GM08714 (cell line): ENCODE measurements around the gene CTRB1.
"Not testable (repeated sequence)": the region's sequence is repeated elsewhere in the genome, so short reads cannot be mapped to it uniquely, and the experiment has no call there.

Experiments used
- H3K4me3 ChIP-seq: fragments of 200-500 bp; sonication (Bioruptor generic); 2 replicates; pipeline ENCODE4 v1.5.1; 2014; ENCODE audit warnings: mild to moderate bottlenecking, low read length, inconsistent platforms
- ZNF274 ChIP-seq: IDR thresholded peaks from 2 replicates; pipeline ENCODE4 v1.6.1; 2012; ENCODE audit warnings: mild to moderate bottlenecking, low read depth, low read length

The CTRB1 gene

GRCh38 chr16:75265911-75266701 is 47.3 kb downstream of the CTRB1 start:
- no peak for TF ChIP-seq ZNF274

GRCh38 chr16:75266738-75267630 is 48.2 kb downstream of the CTRB1 start:
- no peak for TF ChIP-seq ZNF274
- no peak overlapping the region for H3K4me3 ChIP-seq

More at GRCh38 chr16:75265911-75266701, 47.3 kb downstream of the CTRB1 start:
- H3K4me3 ChIP-seq: peak overlapping the region; percentile 74

- no peak for TF ChIP-seq ZNF274
- H3K4me3 ChIP-seq: no peak overlapping the region
Observed at GRCh38 chr16:75267631-75268264, 49.0 kb downstream of the CTRB1 start.

GRCh38 chr16:75269358-75269757 is 50.6 kb downstream of the CTRB1 start:
- H3K4me3 ChIP-seq: not testable (repeated sequence)

- H3K4me3 ChIP-seq: no peak overlapping the region
- no peak for TF ChIP-seq ZNF274
Observed at GRCh38 chr16:75271441-75272096, 52.8 kb downstream of the CTRB1 start.

GRCh38 chr16:75272097-75272551 is 53.3 kb downstream of the CTRB1 start:
- TF ChIP-seq ZNF274: no peak
- H3K4me3 ChIP-seq: no peak overlapping the region

GRCh38 chr16:75272629-75273028 is 53.8 kb downstream of the CTRB1 start:
- not testable (repeated sequence) for H3K4me3 ChIP-seq

GRCh38 chr16:75273054-75273925 is 54.5 kb downstream of the CTRB1 start:
- H3K4me3 ChIP-seq: no peak overlapping the region
- no peak for TF ChIP-seq ZNF274
